Measurements from ENCODE around the gene SLC39A11. TPM values are rescaled to one million over a fixed set of nuclear protein-coding genes. Genes with fewer than 3 reads are reported as not detected.

The SLC39A11 gene
- total RNA-seq, 1 experiment from 2014 or later: 46.4 TPM

DNA sequence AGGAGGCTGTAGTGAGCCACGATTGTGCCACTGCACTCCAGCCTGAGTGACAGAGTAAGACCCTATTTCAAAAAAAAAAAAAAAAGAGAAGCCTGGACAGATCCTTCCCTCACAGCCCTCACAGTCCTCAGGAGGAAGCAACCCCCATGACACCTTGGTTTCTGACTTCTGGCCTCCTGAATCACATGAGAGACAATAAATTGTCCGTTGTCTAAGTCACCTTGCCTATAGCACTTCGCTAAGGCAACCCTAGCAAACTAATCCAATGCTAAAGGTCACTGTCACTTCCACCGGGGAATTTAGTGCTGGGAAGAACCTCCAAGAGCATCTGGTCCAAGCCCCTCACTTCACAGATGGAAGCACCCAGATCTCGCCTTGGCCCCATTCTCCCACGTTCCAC lies 18.9 kb upstream of the SLC39A11 start:
- BruUV-seq (replicated peaks): no TSS peak
- Histone ChIP-seq H3K4me2 (ENCODE audit: low read length) (no peak overlapping the region), H3K4me3 (replicated peaks in 1 of 2; ENCODE audit: low read depth in 1 of 2, low read length in 2 of 2) (no peak overlapping the region), H4K20me1 (ENCODE audit: insufficient read depth) (no peaks in the 10 kb centered on the region), H3K9ac (ENCODE audit: low read length) (no peak overlapping the region), H2AFZ (ENCODE audit: low read depth, low read length, poor library complexity, severe bottlenecking) (no peak overlapping the region), H3K27me3 (ENCODE audit: insufficient read depth, low read length) (no peaks in the 10 kb centered on the region), H3K27ac (ENCODE audit: low read depth, low read length) (no peak overlapping the region), H3K4me1 (ENCODE audit: control insufficient read depth in 1 of 2, insufficient read depth in 2 of 2, low read length in 2 of 2) (no peaks in the 10 kb centered on the region), H3K9me2 (ENCODE audit: insufficient read depth) (no peaks in the 10 kb centered on the region), H3K79me2 (ENCODE audit: insufficient read depth, low read length) (no peaks in the 10 kb centered on the region), H3K36me3 (ENCODE audit: control insufficient read depth in 1 of 2, insufficient read depth in 2 of 2, low read length in 2 of 2) (no peaks in the 10 kb centered on the region), H3K9me3 (ENCODE audit: control insufficient read depth in 1 of 2, insufficient read depth in 1 of 2, low read depth in 1 of 2, low read length in 2 of 2) (no peaks in the 10 kb centered on the region)
- no peak for TF ChIP-seq MAX (IDR thresholded peaks at IDR 0.05)
- TF ChIP-seq, protein P1, sequence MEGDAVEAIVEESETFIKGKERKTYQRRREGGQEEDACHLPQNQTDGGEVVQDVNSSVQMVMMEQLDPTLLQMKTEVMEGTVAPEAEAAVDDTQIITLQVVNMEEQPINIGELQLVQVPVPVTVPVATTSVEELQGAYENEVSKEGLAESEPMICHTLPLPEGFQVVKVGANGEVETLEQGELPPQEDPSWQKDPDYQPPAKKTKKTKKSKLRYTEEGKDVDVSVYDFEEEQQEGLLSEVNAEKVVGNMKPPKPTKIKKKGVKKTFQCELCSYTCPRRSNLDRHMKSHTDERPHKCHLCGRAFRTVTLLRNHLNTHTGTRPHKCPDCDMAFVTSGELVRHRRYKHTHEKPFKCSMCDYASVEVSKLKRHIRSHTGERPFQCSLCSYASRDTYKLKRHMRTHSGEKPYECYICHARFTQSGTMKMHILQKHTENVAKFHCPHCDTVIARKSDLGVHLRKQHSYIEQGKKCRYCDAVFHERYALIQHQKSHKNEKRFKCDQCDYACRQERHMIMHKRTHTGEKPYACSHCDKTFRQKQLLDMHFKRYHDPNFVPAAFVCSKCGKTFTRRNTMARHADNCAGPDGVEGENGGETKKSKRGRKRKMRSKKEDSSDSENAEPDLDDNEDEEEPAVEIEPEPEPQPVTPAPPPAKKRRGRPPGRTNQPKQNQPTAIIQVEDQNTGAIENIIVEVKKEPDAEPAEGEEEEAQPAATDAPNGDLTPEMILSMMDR (IDR thresholded peaks at IDR 0.05 in 2 of 3, conservative IDR thresholded peaks at IDR 0.05 in 1 of 3; ENCODE audit: borderline replicate concordance in 1 of 3, insufficient read depth in 1 of 3, low read depth in 2 of 3, low read length in 2 of 3): no peak
- TF ChIP-seq SIN3A (IDR thresholded peaks at IDR 0.05; ENCODE audit: low read depth): no peak
- TF ChIP-seq EZH2phosphoT487 (IDR thresholded peaks at IDR 0.05; ENCODE audit: borderline replicate concordance): no peak
- no peak for TF ChIP-seq POLR2A (IDR thresholded peaks at IDR 0.05; ENCODE audit: borderline replicate concordance, extremely low read depth, insufficient read depth, insufficient read length)
- TF ChIP-seq JUND (IDR thresholded peaks at IDR 0.05): no peak
- no peak for TF ChIP-seq EGR1 (IDR thresholded peaks at IDR 0.05; ENCODE audit: low read depth)
- TF ChIP-seq ZBTB33 (IDR thresholded peaks at IDR 0.05; ENCODE audit: extremely low read depth, insufficient replicate concordance, low read length): no peak
- no peak for TF ChIP-seq ZNF274 (IDR thresholded peaks at IDR 0.05; ENCODE audit: low read depth, low read length)
- TF ChIP-seq TCF7L2 (IDR thresholded peaks at IDR 0.05; ENCODE audit: borderline replicate concordance, extremely low read depth, insufficient read depth, insufficient read length): no peak
- TF ChIP-seq SRF (IDR thresholded peaks at IDR 0.05; ENCODE audit: low read depth): no peak
- TF ChIP-seq, protein P2, sequence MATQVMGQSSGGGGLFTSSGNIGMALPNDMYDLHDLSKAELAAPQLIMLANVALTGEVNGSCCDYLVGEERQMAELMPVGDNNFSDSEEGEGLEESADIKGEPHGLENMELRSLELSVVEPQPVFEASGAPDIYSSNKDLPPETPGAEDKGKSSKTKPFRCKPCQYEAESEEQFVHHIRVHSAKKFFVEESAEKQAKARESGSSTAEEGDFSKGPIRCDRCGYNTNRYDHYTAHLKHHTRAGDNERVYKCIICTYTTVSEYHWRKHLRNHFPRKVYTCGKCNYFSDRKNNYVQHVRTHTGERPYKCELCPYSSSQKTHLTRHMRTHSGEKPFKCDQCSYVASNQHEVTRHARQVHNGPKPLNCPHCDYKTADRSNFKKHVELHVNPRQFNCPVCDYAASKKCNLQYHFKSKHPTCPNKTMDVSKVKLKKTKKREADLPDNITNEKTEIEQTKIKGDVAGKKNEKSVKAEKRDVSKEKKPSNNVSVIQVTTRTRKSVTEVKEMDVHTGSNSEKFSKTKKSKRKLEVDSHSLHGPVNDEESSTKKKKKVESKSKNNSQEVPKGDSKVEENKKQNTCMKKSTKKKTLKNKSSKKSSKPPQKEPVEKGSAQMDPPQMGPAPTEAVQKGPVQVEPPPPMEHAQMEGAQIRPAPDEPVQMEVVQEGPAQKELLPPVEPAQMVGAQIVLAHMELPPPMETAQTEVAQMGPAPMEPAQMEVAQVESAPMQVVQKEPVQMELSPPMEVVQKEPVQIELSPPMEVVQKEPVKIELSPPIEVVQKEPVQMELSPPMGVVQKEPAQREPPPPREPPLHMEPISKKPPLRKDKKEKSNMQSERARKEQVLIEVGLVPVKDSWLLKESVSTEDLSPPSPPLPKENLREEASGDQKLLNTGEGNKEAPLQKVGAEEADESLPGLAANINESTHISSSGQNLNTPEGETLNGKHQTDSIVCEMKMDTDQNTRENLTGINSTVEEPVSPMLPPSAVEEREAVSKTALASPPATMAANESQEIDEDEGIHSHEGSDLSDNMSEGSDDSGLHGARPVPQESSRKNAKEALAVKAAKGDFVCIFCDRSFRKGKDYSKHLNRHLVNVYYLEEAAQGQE (IDR thresholded peaks at IDR 0.05; ENCODE audit: low read depth): no peak
- no peak for TF ChIP-seq ATF3 (IDR thresholded peaks at IDR 0.05)
- RAD21 ChIA-PET (ENCODE audit: low non-redundant PET in 1 of 2, low total read pairs in 2 of 2, uncharacterized antibody in 2 of 2, unreplicated experiment in 2 of 2): no interaction called here
- ATAC-seq (no peak), DNase-seq (ENCODE audit: low read depth, low spot score) (no peak)
- intact Hi-C loops (cut with micrococcal nuclease): no loop called here
- CTCF ChIA-PET: no interaction called here
- POLR2A ChIA-PET: no interaction called here
